ENCODE results near the gene MACROD2. TPM values are rescaled to one million over a fixed set of nuclear protein-coding genes. Genes with fewer than 3 reads are reported as not detected.

The MACROD2 gene
- total and polyA plus RNA-seq, 2 of the 4 experiments (the other 2 are of a cell fraction) = not detected

DNA sequence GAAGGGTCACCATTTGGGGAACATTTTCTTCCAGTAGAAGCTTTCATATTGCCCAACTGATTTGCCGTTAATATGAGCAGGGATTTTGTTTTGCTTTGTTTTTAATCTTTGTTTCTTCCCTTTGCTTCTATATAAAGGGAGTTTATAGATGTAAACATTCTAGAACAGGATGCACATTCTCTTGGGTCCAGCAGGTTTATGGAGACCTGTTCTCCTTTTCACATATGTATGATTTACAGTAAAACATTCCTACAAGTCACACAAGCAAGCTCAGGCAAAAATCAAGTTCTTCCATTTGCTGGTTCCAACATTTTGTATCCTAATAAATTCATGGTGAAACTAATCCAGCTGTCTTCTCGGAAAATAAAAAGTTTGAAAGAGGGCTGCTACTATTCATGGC is 1424.5 kb downstream of the MACROD2 start:
- no peaks in the 10 kb centered on the region for H3K27me3 ChIP-seq (ENCODE audit: control insufficient read depth, insufficient read depth, low read length)
- no peaks in the 10 kb centered on the region for H3K4me1 ChIP-seq (ENCODE audit: control insufficient read depth, insufficient read depth, low read length)
- in situ Hi-C loops (cut with MboI; ENCODE audit: low sequenced_read_pairs) (no loop called here), dilution Hi-C loops (cut with HindIII; ENCODE audit: low sequenced_read_pairs, unreplicated experiment) (no loop called here), intact Hi-C loops (cut with micrococcal nuclease) (no loop called here)
- H3K23ac ChIP-seq (ENCODE audit: low read depth, low read length) = no peak overlapping the region
- no peak overlapping the region for H3K56ac ChIP-seq (ENCODE audit: extremely low read depth, insufficient read depth, low read length)
- H2AK5ac ChIP-seq (ENCODE audit: low read depth, low read length) = no peak overlapping the region
- no peak overlapping the region for H4K5ac ChIP-seq (ENCODE audit: low read depth, low read length)
- no peak overlapping the region for H2BK15ac ChIP-seq (ENCODE audit: low read depth, low read length)
- CTCF ChIA-PET = no interaction called here
- no peaks in the 10 kb centered on the region for H4K20me1 ChIP-seq (ENCODE audit: insufficient read depth, low read length)
- no peaks in the 10 kb centered on the region for H3K36me3 ChIP-seq (ENCODE audit: control insufficient read depth, insufficient read depth, low read length)
- TF ChIP-seq BHLHE40 (IDR thresholded peaks at IDR 0.05; ENCODE audit: low read depth, low read length) = no peak
- TF ChIP-seq RCOR1 (IDR thresholded peaks at IDR 0.05; ENCODE audit: insufficient replicate concordance, low read length) = no peak
- TF ChIP-seq SMC3 (IDR thresholded peaks at IDR 0.05; ENCODE audit: low read depth, low read length) = no peak
- no peak for TF ChIP-seq MAFK (IDR thresholded peaks at IDR 0.05; ENCODE audit: low read depth, low read length)
- TF ChIP-seq CHD1 (IDR thresholded peaks at IDR 0.05; ENCODE audit: low read depth, low read length) = no peak
- TF ChIP-seq MXI1 (IDR thresholded peaks at IDR 0.05; ENCODE audit: borderline replicate concordance, low read depth, low read length) = no peak
- TF ChIP-seq FOS (IDR thresholded peaks at IDR 0.05; ENCODE audit: low read depth, low read length) = no peak
- TF ChIP-seq, protein P1, sequence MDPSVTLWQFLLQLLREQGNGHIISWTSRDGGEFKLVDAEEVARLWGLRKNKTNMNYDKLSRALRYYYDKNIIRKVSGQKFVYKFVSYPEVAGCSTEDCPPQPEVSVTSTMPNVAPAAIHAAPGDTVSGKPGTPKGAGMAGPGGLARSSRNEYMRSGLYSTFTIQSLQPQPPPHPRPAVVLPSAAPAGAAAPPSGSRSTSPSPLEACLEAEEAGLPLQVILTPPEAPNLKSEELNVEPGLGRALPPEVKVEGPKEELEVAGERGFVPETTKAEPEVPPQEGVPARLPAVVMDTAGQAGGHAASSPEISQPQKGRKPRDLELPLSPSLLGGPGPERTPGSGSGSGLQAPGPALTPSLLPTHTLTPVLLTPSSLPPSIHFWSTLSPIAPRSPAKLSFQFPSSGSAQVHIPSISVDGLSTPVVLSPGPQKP (IDR thresholded peaks at IDR 0.05; ENCODE audit: borderline replicate concordance, low read depth, low read length) = no peak
- TF ChIP-seq NFE2L2 (IDR thresholded peaks at IDR 0.05; ENCODE audit: low read depth, low read length) = no peak
- TF ChIP-seq, protein P2, sequence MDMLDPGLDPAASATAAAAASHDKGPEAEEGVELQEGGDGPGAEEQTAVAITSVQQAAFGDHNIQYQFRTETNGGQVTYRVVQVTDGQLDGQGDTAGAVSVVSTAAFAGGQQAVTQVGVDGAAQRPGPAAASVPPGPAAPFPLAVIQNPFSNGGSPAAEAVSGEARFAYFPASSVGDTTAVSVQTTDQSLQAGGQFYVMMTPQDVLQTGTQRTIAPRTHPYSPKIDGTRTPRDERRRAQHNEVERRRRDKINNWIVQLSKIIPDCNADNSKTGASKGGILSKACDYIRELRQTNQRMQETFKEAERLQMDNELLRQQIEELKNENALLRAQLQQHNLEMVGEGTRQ (IDR thresholded peaks at IDR 0.05; ENCODE audit: low read depth, low read length) = no peak
- TF ChIP-seq MAZ (IDR thresholded peaks at IDR 0.05; ENCODE audit: borderline replicate concordance, low read depth, low read length) = no peak
- TF ChIP-seq POLR2A (IDR thresholded peaks at IDR 0.05; ENCODE audit: low read depth, low read length) = no peak
- TF ChIP-seq, protein P3, sequence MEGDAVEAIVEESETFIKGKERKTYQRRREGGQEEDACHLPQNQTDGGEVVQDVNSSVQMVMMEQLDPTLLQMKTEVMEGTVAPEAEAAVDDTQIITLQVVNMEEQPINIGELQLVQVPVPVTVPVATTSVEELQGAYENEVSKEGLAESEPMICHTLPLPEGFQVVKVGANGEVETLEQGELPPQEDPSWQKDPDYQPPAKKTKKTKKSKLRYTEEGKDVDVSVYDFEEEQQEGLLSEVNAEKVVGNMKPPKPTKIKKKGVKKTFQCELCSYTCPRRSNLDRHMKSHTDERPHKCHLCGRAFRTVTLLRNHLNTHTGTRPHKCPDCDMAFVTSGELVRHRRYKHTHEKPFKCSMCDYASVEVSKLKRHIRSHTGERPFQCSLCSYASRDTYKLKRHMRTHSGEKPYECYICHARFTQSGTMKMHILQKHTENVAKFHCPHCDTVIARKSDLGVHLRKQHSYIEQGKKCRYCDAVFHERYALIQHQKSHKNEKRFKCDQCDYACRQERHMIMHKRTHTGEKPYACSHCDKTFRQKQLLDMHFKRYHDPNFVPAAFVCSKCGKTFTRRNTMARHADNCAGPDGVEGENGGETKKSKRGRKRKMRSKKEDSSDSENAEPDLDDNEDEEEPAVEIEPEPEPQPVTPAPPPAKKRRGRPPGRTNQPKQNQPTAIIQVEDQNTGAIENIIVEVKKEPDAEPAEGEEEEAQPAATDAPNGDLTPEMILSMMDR (conservative IDR thresholded peaks at IDR 0.05; ENCODE audit: low read depth, low read length) = no peak
- no peak for TF ChIP-seq RAD21 (IDR thresholded peaks at IDR 0.05; ENCODE audit: low read length)
- TF ChIP-seq RFX5 (IDR thresholded peaks at IDR 0.05; ENCODE audit: low read depth, low read length) = no peak
- no peak for TF ChIP-seq CEBPB (IDR thresholded peaks at IDR 0.05; ENCODE audit: low read depth, low read length)
- POLR2A ChIA-PET (ENCODE audit: unreplicated experiment) = no interaction called here
- H2BK5ac ChIP-seq (ENCODE audit: low read depth, low read length, poor library complexity, severe bottlenecking) = no peak overlapping the region
- DNase-seq (no peak), ATAC-seq (ENCODE audit: low read depth) (no peak)
- H3K4me2 ChIP-seq (ENCODE audit: low read depth, low read length) = no peak overlapping the region
- H2AK9ac ChIP-seq (replicated peaks; ENCODE audit: low read depth, low read length, poor library complexity) = no peak overlapping the region
- no peak overlapping the region for H2AFZ ChIP-seq (replicated peaks; ENCODE audit: low read length, poor library complexity)
- H3K4me3 ChIP-seq (ENCODE audit: insufficient read depth, low read depth, low read length) = no peak overlapping the region
- H3K9me3 ChIP-seq (ENCODE audit: control insufficient read depth, insufficient read depth, low read length) = peaks cover 11% of the 10 kb centered on the region
- H3K4ac ChIP-seq (ENCODE audit: low read depth, low read length) = no peak overlapping the region
- no CpG with 5 or more reads among the region's 2 CpGs for WGBS, 2 experiments (ENCODE audit: extremely low coverage in 2 of 2, insufficient read length in 1 of 2)
- no peak overlapping the region for H3K18ac ChIP-seq (ENCODE audit: low read depth, low read length)
- no peak overlapping the region for H2BK120ac ChIP-seq (ENCODE audit: low read depth, low read length)
- H2BK20ac ChIP-seq (ENCODE audit: low read depth, low read length) = no peak overlapping the region
- H3K14ac ChIP-seq (replicated peaks; ENCODE audit: low read depth, low read length) = no peak overlapping the region
- no peak overlapping the region for H4K8ac ChIP-seq (ENCODE audit: low read depth in 2 of 2, low read length in 2 of 2)
- no peak overlapping the region for H3K9ac ChIP-seq (ENCODE audit: low read depth, low read length)
- no peak overlapping the region for H4K91ac ChIP-seq (ENCODE audit: insufficient read depth, low read depth, low read length)
- H3K9me1 ChIP-seq (ENCODE audit: insufficient read depth, low read length) = no peaks in the 10 kb centered on the region
- BruUV-seq (replicated peaks) = no TSS peak
- no peak overlapping the region for H3K27ac ChIP-seq (ENCODE audit: insufficient read depth, low read length)
- H3K79me1 ChIP-seq (ENCODE audit: low read depth in 1 of 2, low read length in 2 of 2) = no peaks in the 10 kb centered on the region

Data from IMR-90 (cell line).